HCT116 (cell line): Measurements from ENCODE around the gene ORAI1. TPM values are rescaled to one million over a fixed set of nuclear protein-coding genes. Genes with fewer than 3 reads are reported as not detected.
A peak's percentile ranks its signal among the peaks of the same experiment; 100 is the strongest.

Experiments
- ATAC-seq: fragments of 200-7000 bp; cut with Tn5 transposase; 2 replicates; pipeline ENCODE4 v1.9.1; 2020; ENCODE audit warnings: mild to moderate bottlenecking, moderate library complexity
- BruUV-seq: library from RNA; stranded (reverse); fragments of 400-500 nt; replicated peaks from 2 replicates; lab custom pipeline; 2021; lab: Mats Ljungman, UMichigan
- CTCF ChIA-PET: fragments of 300-600 bp; sonication (Branson Sonifier 250); formaldehyde crosslinking; loops from one replicate; lab custom pipeline; 2021; ENCODE audit warnings: antibody characterized with exemption; lab: Charles Lee
- POLR2A ChIA-PET: fragments of 300-600, 350-600 bp; sonication (Branson Sonifier 250); formaldehyde crosslinking; loops from one replicate; lab custom pipeline; 2021; ENCODE audit warnings: antibody characterized with exemption; lab: Charles Lee
- RAD21 ChIA-PET, 2 experiments: fragments of 300-600 bp; sonication (Branson Sonifier 250); formaldehyde crosslinking; loops; one replicate each; lab custom pipeline; 2023; ENCODE audit warnings: low total read pairs in 2 of 2; ENCODE audit not compliant: uncharacterized antibody in 2 of 2, unreplicated experiment in 2 of 2, low non-redundant PET in 1 of 2; lab: Charles Lee
- DNase-seq: peaks from one replicate; pipeline ENCODE4 v3.0.0-alpha.2; 2010; ENCODE audit warnings: low read depth, low spot score
- H2AFZ ChIP-seq: fragments of 200-600 bp; shearing (Covaris generic), sonication (generic); 2 replicates; pipeline ENCODE4 v1.6.1; 2017; ENCODE audit warnings: low read depth, mixed run types, mixed read lengths, antibody characterized with exemption, low read length; ENCODE audit not compliant: poor library complexity, severe bottlenecking
- H3K27ac ChIP-seq: 2 replicates; pipeline ENCODE4 v1.5.1; 2012; ENCODE audit warnings: low read depth, low read length
- H3K27me3 ChIP-seq: fragments of 200-600 bp; sonication (generic); 2 replicates; pipeline ENCODE4 v1.6.1; 2016; ENCODE audit warnings: mixed run types, low read length, mixed read lengths; ENCODE audit not compliant: insufficient read depth
- H3K36me3 ChIP-seq, 2 experiments: fragments of 200-500 bp in 1 of 2; fragments of 200-600 bp in 1 of 2; sonication (Bioruptor generic) in 1 of 2; sonication (generic) in 1 of 2; 2 replicates each; pipeline versions ENCODE4 v1.5.1 to v1.6.1; 2014 to 2016; ENCODE audit warnings: low read length in 2 of 2, inconsistent platforms in 1 of 2, mixed read lengths in 1 of 2, mixed run types in 1 of 2; ENCODE audit not compliant: insufficient read depth in 2 of 2, control insufficient read depth in 1 of 2
- H3K4me1 ChIP-seq, 2 experiments: fragments of 200-600 bp in 1 of 2; sonication (generic) in 1 of 2; 2 replicates each; pipeline versions ENCODE4 v1.5.1 to v1.6.1; 2012 to 2017; ENCODE audit warnings: low read length in 2 of 2, inconsistent platforms in 1 of 2, mild to moderate bottlenecking in 1 of 2, mixed read lengths in 1 of 2, mixed run types in 1 of 2, moderate library complexity in 1 of 2; ENCODE audit not compliant: insufficient read depth in 2 of 2, control insufficient read depth in 1 of 2
- H3K4me2 ChIP-seq: fragments of 200-600 bp; sonication (generic); 2 replicates; pipeline ENCODE4 v1.6.1; 2017; ENCODE audit warnings: mixed run types, low read length, mixed read lengths
- H3K4me3 ChIP-seq, 2 experiments: fragments of 200-600 bp in 1 of 2; sonication (generic) in 1 of 2; replicated peaks in 1 of 2; 2 replicates each; pipeline ENCODE4 v1.5.1; 2011 to 2016; ENCODE audit warnings: low read length in 2 of 2, control low read depth in 1 of 2, low read depth in 1 of 2, mild to moderate bottlenecking in 1 of 2, mixed read lengths in 1 of 2, mixed run types in 1 of 2
- H3K79me2 ChIP-seq: fragments of 200-600 bp; sonication (generic); 2 replicates; pipeline ENCODE4 v1.6.1; 2017; ENCODE audit warnings: mild to moderate bottlenecking, mixed run types, low read length, moderate library complexity, mixed read lengths; ENCODE audit not compliant: insufficient read depth
- H3K9ac ChIP-seq: fragments of 200-600 bp; sonication (generic); 2 replicates; pipeline ENCODE4 v1.6.1; 2016; ENCODE audit warnings: low read length, mixed read lengths
- H3K9me2 ChIP-seq: fragments of 200-600 bp; sonication (generic), shearing (Covaris generic); 2 replicates; pipeline ENCODE4 v1.6.1; 2017; ENCODE audit warnings: mixed run types, mild to moderate bottlenecking, moderate library complexity; ENCODE audit not compliant: insufficient read depth
- H3K9me3 ChIP-seq, 2 experiments: fragments of 200-500 bp in 1 of 2; fragments of 200-600 bp in 1 of 2; sonication (Bioruptor generic) in 1 of 2; sonication (generic) in 1 of 2; 2 replicates each; pipeline ENCODE4 v1.6.1; 2014 to 2017; ENCODE audit warnings: low read length in 2 of 2, mixed read lengths in 2 of 2, inconsistent platforms in 1 of 2, low read depth in 1 of 2, mild to moderate bottlenecking in 1 of 2, mixed run types in 1 of 2, moderate library complexity in 1 of 2; ENCODE audit not compliant: control insufficient read depth in 1 of 2, insufficient read depth in 1 of 2
- H4K20me1 ChIP-seq: fragments of 200-600 bp; sonication (generic), shearing (Covaris generic); 2 replicates; pipeline ENCODE4 v1.6.1; 2017; ENCODE audit warnings: mixed run types, mild to moderate bottlenecking, moderate library complexity; ENCODE audit not compliant: insufficient read depth
- CBX3 ChIP-seq: IDR thresholded peaks from 2 replicates; pipeline ENCODE4 v1.6.1; 2012; ENCODE audit warnings: low read depth
- CTCF ChIP-seq, 3 experiments: fragments of 200-600 bp in 1 of 3; sonication (generic) in 1 of 3; IDR thresholded peaks in 2 of 3; conservative IDR thresholded peaks in 1 of 3; 2 replicates each; pipeline ENCODE4 v1.5.1; 2012 to 2017; ENCODE audit warnings: low read depth in 2 of 3, low read length in 2 of 3, antibody characterized with exemption in 1 of 3, borderline replicate concordance in 1 of 3, control low read depth in 1 of 3, mild to moderate bottlenecking in 1 of 3, mixed read lengths in 1 of 3, mixed run types in 1 of 3, moderate library complexity in 1 of 3; ENCODE audit not compliant: insufficient read depth in 1 of 3
- EGR1 ChIP-seq: IDR thresholded peaks from 2 replicates; pipeline ENCODE4 v1.6.1; 2012; ENCODE audit warnings: low read depth
- EZH2phosphoT487 ChIP-seq: fragments of 200-600 bp; IDR thresholded peaks from 2 replicates; pipeline ENCODE4 v1.6.1; 2018; ENCODE audit warnings: antibody characterized with exemption, borderline replicate concordance
- JUND ChIP-seq: IDR thresholded peaks from 2 replicates; pipeline ENCODE4 v1.6.1; 2012
- MAX ChIP-seq: IDR thresholded peaks from 2 replicates; pipeline ENCODE4 v1.6.1; 2012
- POLR2A ChIP-seq: IDR thresholded peaks from 2 replicates; pipeline ENCODE4 v1.7.0; 2011; ENCODE audit warnings: borderline replicate concordance; ENCODE audit not compliant: insufficient read depth, insufficient read length; ENCODE audit errors: extremely low read depth
- RAD21 ChIP-seq: IDR thresholded peaks from 2 replicates; pipeline ENCODE4 v1.6.1; 2012; ENCODE audit warnings: low read depth, mild to moderate bottlenecking
- SIN3A ChIP-seq: IDR thresholded peaks from 2 replicates; pipeline ENCODE4 v1.6.1; 2012; ENCODE audit warnings: low read depth
- SP1 ChIP-seq: IDR thresholded peaks from 2 replicates; pipeline ENCODE4 v1.6.1; 2012; ENCODE audit warnings: low read depth
- SRF ChIP-seq: IDR thresholded peaks from 2 replicates; pipeline ENCODE4 v1.6.1; 2012; ENCODE audit warnings: low read depth
- ZBTB33 ChIP-seq: IDR thresholded peaks from 2 replicates; pipeline ENCODE4 v1.6.1; 2011; ENCODE audit warnings: mild to moderate bottlenecking, low read length, moderate library complexity; ENCODE audit not compliant: insufficient replicate concordance; ENCODE audit errors: extremely low read depth
- ZFX ChIP-seq: fragments of 450-650 bp; IDR thresholded peaks from 2 replicates; pipeline ENCODE4 v1.6.1; 2017
- ZNF274 ChIP-seq: fragments of 200-500 bp; sonication (Bioruptor generic); IDR thresholded peaks from 2 replicates; pipeline ENCODE4 v1.6.1; 2014; ENCODE audit warnings: mild to moderate bottlenecking, low read depth, low read length, inconsistent platforms
- intact Hi-C: fragments of 100-400 bp; cut with micrococcal nuclease; formaldehyde crosslinking; loops from 2 replicates; pipeline ENCODE4 v1.10.0; 2022
- total RNA-seq: library from RNA; stranded (reverse); gene quantifications from one replicate; pipeline ENCODE4 v1.2.1, GENCODE V29; 2021; ENCODE audit not compliant: unreplicated experiment
- TF ChIP-seq, protein P1 (sequence below): IDR thresholded peaks from 2 replicates; pipeline ENCODE4 v1.6.1; 2012; ENCODE audit warnings: low read depth
- TF ChIP-seq, protein P2 (sequence below): IDR thresholded peaks from 2 replicates; pipeline ENCODE4 v1.6.1; 2012

Gene ORAI1
- total RNA-seq, 1 experiment from 2014 or later: 20.2 TPM

DNA sequence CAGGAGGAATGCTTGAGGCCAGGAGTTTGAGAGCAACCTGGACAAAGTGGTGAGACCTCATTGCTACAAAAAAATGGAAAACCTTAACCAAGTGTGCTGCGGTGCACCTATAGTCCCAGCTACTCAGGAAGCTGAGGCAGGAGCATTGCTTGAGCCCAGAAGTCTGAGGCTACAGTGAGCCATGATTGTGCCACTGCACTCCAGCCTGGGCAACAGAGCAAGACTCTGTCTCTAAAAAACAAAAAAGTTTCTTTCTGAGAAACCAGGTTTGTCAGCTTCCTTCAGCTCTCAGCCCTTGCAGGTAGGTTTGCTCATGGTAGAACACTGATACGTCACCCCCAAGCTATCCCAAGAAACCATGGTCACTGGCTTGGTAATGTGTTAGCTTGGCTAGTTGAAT, 63.1 kb downstream of the ORAI1 start:
- POLR2A ChIA-PET: no interaction called here
- CTCF ChIA-PET: interaction anchor here (1.6 kb wide), 1 partner anchor 105 kb away, joined by 4 read pairs; no protein-coding TSS in a partner anchor
- intact Hi-C loops: no loop called here

More for the DNA sequence above, 63.1 kb downstream of the ORAI1 start:
- ATAC-seq (no peak), DNase-seq (no peak)
- no peak overlapping the region for H3K9ac ChIP-seq
- no peaks in the 10 kb centered on the region for H4K20me1 ChIP-seq
- no peak for TF ChIP-seq SIN3A
- no peak for TF ChIP-seq RAD21
- TF ChIP-seq EZH2phosphoT487: no peak
- no peak for TF ChIP-seq SRF
- TF ChIP-seq MAX: no peak
- TF ChIP-seq POLR2A: no peak
- no peak for TF ChIP-seq ZNF274
- no peak for TF ChIP-seq SP1
- TF ChIP-seq JUND: no peak
- TF ChIP-seq, protein P1, sequence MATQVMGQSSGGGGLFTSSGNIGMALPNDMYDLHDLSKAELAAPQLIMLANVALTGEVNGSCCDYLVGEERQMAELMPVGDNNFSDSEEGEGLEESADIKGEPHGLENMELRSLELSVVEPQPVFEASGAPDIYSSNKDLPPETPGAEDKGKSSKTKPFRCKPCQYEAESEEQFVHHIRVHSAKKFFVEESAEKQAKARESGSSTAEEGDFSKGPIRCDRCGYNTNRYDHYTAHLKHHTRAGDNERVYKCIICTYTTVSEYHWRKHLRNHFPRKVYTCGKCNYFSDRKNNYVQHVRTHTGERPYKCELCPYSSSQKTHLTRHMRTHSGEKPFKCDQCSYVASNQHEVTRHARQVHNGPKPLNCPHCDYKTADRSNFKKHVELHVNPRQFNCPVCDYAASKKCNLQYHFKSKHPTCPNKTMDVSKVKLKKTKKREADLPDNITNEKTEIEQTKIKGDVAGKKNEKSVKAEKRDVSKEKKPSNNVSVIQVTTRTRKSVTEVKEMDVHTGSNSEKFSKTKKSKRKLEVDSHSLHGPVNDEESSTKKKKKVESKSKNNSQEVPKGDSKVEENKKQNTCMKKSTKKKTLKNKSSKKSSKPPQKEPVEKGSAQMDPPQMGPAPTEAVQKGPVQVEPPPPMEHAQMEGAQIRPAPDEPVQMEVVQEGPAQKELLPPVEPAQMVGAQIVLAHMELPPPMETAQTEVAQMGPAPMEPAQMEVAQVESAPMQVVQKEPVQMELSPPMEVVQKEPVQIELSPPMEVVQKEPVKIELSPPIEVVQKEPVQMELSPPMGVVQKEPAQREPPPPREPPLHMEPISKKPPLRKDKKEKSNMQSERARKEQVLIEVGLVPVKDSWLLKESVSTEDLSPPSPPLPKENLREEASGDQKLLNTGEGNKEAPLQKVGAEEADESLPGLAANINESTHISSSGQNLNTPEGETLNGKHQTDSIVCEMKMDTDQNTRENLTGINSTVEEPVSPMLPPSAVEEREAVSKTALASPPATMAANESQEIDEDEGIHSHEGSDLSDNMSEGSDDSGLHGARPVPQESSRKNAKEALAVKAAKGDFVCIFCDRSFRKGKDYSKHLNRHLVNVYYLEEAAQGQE: no peak
- TF ChIP-seq CBX3: no peak
- TF ChIP-seq ZBTB33: no peak
- no peak for TF ChIP-seq CTCF (IDR thresholded peaks at IDR 0.05 in 2 of 3, conservative IDR thresholded peaks at IDR 0.05 in 1 of 3; ENCODE audit: borderline replicate concordance in 1 of 3, insufficient read depth in 1 of 3, low read depth in 2 of 3, low read length in 2 of 3)
- TF ChIP-seq ZFX: no peak
- no peak for TF ChIP-seq EGR1
- TF ChIP-seq, protein P2, sequence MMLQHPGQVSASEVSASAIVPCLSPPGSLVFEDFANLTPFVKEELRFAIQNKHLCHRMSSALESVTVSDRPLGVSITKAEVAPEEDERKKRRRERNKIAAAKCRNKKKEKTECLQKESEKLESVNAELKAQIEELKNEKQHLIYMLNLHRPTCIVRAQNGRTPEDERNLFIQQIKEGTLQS: no peak
- H3K4me3 ChIP-seq: no peak overlapping the region
- H3K4me2 ChIP-seq: no peak overlapping the region
- H3K36me3 ChIP-seq: no peaks in the 10 kb centered on the region
- H3K79me2 ChIP-seq: no peaks in the 10 kb centered on the region
- BruUV-seq: no TSS peak
- peak overlapping the region; percentile 58 for H2AFZ ChIP-seq
- no peaks in the 10 kb centered on the region for H3K27me3 ChIP-seq
- no peaks in the 10 kb centered on the region for H3K9me2 ChIP-seq
- H3K27ac ChIP-seq: no peak overlapping the region
- RAD21 ChIA-PET: no interaction called here
- H3K9me3 ChIP-seq: no peaks in the 10 kb centered on the region
- peaks cover 4 to 15% of the 10 kb centered on the region in 2 experiments; a peak in 3 of 4 replicates for H3K4me1 ChIP-seq
